Suppressor macrophage treated with lipopolysaccharide for 4 hours (primary cell): Measurements from ENCODE around the gene RPL18A.
A peak's percentile ranks its signal among the peaks of the same experiment; 100 is the strongest.

Experiments used
- DNase-seq: peaks from one replicate; pipeline ENCODE4 v3.0.0-alpha.2; 2020

Gene RPL18A

DNA sequence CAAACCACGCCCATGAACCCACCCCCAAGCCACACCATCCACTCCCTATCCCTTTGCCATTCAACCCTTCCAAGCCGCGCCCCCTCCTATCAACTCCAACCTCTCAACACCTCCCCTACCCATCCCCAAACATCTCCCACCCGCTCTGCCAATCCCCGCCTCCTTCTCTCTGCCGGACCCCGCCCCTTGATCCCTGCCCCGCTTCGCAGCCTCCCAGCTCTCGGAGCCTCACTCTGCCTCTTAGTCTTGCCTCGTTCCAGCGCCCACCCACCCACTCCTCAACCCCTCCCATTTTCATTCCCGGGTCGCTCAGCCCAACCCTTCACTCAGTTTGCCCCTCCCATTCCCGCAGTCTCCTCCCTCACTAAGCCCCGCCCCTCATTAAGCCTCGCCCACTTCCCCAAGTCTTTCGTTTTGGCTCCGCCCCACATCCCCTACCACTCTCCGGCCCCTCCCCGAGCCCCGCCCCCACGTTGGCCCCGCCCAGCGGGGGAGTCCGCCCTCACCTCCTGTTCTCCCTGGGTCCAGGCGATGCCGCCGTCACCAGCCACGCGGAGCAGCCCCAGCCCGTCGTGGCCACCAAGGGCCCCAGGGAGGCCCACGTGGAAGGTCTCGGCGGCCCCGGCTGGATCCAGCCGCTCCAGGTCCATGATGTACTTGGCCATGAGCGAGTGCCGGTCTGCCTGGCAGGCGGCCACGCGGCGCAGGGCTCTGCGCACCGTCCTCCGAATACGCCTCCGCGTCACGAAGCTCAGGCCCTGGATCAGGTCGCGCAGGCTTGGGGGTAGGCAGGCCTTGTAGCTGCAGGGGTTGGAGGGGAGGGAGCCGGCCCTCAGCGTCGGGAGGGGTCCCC, 17.7 kb upstream of the RPL18A start:
- peak; percentile 23 for DNase-seq

DNA sequence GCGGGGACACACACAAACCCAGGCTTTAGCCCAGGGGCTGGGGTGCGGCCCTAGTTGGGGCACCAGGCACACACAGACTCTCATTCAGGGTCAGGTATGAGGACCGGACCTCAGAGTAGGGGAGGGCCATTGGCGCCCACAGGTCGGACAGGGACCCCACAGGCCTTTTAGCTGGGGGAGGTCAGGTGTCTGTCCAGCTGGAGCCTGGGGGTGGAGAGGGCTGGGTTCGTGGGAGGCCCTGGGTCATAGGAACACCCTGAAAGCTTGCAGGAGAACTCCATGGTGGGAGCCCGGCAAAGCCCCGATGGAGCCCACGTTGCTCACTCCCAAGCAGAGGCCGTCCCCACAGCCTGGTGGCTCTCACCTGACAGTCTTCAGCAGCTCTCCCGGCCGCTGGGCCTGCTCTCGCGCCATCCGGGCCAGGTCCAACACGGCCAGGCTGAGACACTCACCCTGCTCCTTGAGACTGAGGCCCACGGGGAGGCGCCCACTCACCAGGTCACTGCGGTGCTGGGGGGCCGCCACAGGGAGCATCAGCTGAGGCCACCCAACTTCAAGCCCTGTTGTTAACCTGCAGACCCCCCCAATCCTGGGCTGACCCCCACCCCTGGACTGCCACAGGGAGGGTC, 16.9 kb upstream of the RPL18A start:
- no peak for DNase-seq

GRCh38 chr19:17843292-17843827, 16.4 kb upstream of the RPL18A start:
- DNase-seq: peak; percentile 40

GRCh38 chr19:17843908-17844490, 15.7 kb upstream of the RPL18A start:
- no peak for DNase-seq

GRCh38 chr19:17846146-17846545, 13.6 kb upstream of the RPL18A start:
- DNase-seq: no peak

- DNase-seq: peak; percentile 91
Measured at GRCh38 chr19:17847538-17848366, 12.0 kb upstream of the RPL18A start, which contains the start of gene JAK3. Gene JAK3, minus strand, starts transcription at chr19:17847982. Its CDS starts 3,565 bp downstream, at chr19:17844417.

DNA sequence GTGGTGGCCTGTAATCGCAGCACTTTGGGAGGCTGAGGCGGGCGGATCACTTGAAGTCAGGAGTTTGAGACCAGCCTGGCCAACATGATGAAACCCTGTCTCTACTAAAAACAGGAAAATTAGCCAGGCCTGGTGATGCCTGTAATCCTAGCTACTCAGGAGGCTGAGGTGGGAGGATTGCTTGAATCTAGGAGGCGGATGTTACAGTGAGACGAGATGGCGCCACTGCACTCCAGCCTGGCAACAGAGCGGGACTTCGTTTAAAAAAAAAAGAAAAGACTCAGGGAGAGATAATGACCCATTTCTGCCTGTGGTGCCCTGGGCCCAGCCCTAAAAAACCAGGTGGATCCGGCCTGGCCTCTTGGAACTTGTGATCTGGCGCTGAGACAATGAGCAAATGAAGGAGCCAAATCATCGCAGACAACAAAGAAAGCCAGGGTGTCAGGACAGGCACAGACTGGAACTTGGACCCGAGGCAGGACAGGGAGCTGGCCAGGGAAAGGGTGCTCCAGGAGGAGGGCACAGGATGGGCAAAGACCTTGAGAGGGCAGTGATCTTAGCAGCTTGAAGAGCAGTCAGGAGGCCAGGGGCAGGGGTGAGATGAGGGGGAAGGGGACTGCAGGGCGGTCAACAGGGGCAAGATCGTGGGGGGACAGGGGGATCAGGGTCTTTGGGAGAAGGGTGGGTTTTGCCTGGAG, 11.0 kb upstream of the RPL18A start:
- no peak for DNase-seq

GRCh38 chr19:17854061-17854460, 5.6 kb upstream of the RPL18A start:
- no peak for DNase-seq

DNA sequence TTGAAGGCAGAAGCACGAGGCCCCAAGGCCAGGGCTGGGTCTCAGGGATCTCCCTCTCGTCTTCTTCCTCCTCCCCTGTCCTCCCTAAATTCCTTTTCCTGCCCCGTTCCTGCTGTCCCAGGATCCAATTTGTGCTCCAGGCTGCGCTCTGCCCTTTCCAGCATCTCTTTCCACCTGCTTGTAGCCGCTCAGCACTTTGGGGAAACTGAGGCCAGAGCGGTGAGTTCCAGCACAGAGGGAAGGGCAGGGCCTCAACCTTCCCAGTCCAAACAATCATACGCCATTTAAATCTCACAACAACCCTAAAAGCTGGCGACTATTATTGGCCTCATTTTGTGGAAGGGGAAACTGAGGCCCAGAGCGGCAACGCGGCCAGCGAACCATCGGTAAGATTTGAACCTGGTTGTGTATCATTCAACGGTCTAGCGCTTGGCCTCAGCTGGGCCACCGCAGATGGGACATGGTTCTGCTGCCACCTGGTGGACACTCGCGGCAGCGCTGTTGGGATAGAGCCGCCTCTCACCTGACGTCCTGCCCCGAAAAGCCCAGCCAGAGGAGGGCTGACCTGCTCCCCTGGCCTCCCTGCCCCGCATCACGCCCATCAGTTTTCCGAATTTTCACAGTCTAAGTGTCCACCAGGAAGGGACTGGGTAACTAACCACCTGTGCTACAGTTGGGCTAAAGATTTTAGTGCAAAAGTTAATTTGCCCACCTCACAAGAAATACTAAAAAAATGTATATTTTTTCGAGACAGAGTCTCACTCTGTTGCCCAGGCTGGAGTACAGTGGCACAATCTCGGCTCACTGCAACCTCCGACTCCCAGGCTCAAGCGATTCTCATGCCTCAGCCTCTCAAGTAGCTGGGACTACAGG, 4.2 kb upstream of the RPL18A start:
- DNase-seq: peak; percentile 90

- peak; percentile 35 for DNase-seq
Measured at GRCh38 chr19:17860331-17860992, 752 bp downstream of the RPL18A start.

DNA sequence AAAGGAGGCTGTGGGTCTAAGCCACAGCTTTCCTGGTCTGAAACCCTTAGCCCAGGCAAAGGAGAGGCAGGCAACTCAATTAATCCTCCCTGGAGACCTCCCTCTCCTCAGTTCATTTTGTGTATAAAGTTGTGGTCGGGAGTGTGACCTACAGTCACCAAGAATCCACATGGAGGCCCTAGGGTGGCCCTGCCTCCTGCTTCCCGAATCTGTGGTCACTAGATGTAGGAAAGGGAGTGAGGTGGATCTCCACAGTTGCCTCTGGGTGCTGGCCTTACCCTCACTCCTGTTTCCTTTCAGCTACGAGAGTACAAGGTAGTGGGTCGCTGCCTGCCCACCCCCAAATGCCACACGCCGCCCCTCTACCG, 1.3 kb downstream of the RPL18A start:
- DNase-seq: no peak

DNA sequence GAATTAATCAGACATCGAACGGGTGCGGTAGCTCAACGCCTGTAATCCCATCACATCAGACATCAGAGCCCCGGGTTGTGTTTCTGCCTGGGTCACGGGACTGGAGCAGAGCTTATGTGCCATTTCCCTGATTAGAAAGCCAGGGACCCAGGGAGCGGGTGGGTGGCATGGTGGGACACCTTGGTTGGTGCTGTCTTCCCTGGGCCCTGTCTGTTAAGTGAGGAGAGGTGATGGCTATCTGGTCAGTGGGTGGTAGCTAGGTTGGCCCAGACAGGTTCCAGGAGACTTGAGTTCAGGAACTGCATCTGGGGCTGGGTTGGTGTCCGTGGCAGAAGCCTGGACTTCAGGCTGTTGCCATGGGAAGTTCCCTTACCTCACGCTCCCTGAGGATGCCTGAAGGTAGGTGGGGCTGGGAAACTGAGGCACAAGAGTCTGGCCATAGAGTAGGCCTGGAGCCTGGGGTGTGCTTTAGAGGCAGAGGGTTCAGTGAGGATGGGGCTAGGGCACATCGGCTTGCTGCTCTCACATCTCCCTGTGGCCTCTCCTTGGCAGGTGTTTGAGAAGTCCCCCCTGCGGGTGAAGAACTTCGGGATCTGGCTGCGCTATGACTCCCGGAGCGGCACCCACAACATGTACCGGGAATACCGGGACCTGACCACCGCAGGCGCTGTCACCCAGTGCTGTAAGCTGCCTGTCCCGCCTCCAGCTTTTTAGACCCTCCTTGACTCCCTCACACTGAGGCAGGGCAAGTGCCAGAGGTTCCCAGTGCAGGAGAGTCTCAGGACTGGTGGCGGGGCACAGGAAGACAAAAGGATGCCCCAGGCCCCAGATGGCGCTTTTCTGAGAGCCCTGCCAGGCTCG, 2.1 kb downstream of the RPL18A start:
- DNase-seq: no peak

DNA sequence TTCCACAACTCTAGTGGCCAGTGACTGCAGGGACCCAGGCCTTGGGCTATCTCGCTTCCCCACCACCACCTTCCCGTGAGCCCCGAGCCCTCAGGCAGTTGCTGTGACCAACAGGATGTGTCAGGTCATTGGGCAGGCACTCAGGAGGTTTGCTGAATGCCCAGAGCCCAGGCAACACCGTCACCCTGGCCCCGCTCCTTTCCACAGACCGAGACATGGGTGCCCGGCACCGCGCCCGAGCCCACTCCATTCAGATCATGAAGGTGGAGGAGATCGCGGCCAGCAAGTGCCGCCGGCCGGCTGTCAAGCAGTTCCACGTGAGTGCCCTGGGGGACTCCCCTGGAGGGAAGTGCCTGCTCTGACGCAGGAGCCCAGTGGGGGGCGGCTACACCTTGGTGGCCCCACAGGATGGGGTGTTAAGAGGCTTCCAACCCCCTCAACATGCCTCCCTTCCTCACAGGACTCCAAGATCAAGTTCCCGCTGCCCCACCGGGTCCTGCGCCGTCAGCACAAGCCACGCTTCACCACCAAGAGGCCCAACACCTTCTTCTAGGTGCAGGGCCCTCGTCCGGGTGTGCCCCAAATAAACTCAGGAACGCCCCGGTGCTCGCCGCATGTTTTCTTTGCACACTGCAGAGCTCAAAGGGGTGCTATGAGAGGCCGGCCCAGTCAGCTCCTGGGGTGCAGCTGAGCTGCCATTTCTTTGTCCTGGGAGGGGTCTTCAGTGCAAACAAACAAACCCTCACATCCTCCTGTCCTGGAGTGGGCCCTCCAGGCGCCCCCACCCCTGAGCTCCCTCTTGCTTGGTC, 3.2 kb downstream of the RPL18A start:
- no peak for DNase-seq

DNA sequence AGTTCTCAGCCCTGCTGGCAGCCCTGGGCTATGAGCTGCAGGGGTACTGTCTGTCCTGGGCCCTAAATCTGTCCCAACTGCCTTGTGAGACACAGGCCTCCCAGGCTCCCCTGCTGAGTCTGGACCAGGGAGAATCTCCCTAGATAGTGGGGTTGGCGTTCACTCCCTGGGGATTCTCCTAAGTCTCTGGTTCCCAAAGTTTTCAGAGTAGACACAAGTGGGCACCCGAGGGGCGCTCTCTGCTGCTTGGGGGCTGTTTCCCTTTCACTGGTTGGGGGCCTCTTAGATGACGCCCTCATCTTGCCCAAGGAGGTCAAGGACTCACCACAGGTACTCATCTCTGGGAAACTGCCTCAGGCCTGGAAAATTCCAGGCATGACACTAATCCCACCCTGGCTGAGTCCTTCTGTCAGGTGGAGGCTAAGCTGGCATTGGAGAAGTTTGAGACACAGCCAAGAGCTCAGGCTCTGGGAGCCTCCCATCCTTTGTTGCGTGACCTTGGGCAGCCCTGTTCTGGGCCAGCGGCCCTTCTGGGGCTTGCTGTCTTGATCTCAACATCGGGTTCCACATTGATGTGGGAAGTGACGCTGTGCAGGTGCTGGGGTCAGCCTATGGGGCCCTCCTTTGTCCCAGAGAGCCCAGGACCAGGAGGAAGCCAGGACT, 3.9 kb downstream of the RPL18A start:
- DNase-seq: no peak

- no peak for DNase-seq
Measured at GRCh38 chr19:17865364-17866311, 5.9 kb downstream of the RPL18A start.

DNA sequence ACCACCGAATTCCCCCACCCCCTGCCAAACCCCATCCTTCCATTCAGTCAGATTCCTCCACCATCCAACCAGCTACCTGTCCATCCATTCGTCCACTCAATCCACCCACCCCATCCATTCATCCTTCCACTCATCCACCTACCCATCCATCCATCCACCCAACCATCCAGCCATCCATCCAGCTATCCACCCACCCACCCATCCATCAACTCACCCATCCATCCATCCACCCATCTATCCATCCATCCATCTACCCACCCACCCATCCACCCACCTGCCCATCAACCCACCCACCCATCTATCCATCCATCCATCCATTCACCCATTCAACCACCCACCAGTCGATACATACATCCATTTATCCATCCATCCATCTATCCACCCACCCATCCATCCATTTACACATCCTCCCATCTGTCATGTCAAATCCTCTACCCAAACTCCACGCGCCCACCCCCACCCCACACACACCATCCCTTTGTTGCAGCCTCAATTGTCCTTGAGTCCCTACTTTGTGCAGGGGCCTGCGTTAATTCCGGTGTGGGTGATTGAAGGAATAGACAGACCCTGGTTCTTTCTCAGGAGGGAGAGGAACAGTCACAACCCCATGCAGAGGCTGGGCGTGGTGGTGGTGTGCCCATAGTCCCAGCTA, 6.7 kb downstream of the RPL18A start:
- no peak for DNase-seq
